ENCODE results near the gene FAM110A.
"Not testable (repeated sequence)": the region's sequence is repeated elsewhere in the genome, so short reads cannot be mapped to it uniquely, and the experiment has no call there.

The FAM110A gene

GRCh38 chr20:845226-845868, 11.8 kb downstream of the FAM110A start:
- ChIA-PET CTCF (no interaction called here), POLR2A (no interaction called here)
- DNase-seq (ENCODE audit: extremely low spot score), result no peak
- TF ChIP-seq L3MBTL2 (conservative IDR thresholded peaks at IDR 0.05) (no peak), SP1 (IDR thresholded peaks at IDR 0.05) (no peak)

DNA sequence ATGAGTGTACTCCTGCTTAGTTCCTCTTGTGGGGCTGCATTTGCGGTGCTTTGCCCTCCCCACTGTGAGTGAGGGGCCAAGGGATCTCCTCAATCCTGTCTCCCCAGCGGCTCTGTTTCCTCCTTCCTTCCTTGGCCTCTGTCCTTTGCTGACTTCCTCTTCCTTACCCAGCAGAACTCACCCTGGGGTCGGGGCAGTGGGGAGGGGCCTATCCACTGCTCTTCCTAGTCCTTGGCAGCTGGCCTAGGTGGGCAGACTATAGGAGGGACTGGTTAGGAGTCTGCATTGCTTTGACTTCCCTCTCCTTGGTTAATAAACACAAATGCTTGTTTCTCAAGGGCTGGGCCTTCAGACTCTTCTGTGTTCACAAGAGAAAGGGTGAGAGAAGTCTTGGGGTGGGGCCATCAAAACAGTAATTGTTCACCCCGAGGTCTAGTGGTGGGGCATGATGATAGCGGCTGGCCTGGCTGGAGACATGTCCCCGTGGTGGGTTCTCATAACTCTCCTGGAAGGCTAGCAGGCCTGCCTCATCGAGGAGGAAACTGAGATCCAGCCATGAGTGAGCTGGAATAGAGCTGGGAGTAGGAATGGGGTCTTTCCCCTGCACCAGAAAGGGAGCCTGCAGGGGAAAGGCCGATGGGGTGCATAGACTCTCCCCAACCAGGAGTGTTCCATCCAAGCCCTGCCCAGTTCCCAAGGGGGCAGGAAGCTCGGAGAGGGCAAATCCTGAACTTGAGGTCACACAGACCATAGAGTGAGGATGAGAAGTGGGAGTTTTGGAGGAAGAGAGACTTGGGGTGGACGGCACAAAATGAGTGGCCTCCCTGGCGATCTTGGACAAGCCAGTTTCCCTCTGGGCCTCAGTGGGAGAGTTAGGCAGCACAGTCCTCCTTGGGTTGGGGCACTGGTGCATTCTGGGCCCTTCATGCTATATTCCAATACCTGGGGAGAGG, 12.7 kb downstream of the FAM110A start:
- DNase-seq (ENCODE audit: extremely low spot score), result no peak
- POLR2A ChIA-PET, result interaction anchor here (1.8 kb wide), 1 partner anchor 13 kb away, joined by 6 read pairs; the partner anchor contains the start of gene FAM110A
- CTCF ChIA-PET, result no interaction called here
- TF ChIP-seq FOXK2 (IDR thresholded peaks at IDR 0.05) (no peak), TARDBP (IDR thresholded peaks at IDR 0.05) (no peak), ZNF384 (IDR thresholded peaks at IDR 0.05) (no peak), FOXM1 (IDR thresholded peaks at IDR 0.05; ENCODE audit: borderline replicate concordance) (no peak), FOXA1 (IDR thresholded peaks at IDR 0.05) (no peak), SUZ12 (IDR thresholded peaks at IDR 0.05) (no peak)

- ChIA-PET CTCF (no interaction called here), POLR2A (interaction anchor here (1.8 kb wide), 1 partner anchor 14 kb away, joined by 6 read pairs; the partner anchor contains the start of gene FAM110A)
- DNase-seq (ENCODE audit: extremely low spot score), result no peak
- TF ChIP-seq FOXM1 (IDR thresholded peaks at IDR 0.05; ENCODE audit: borderline replicate concordance) (no peak), L3MBTL2 (conservative IDR thresholded peaks at IDR 0.05) (no peak), FOXK2 (IDR thresholded peaks at IDR 0.05) (no peak), LEF1 (IDR thresholded peaks at IDR 0.05; ENCODE audit: borderline replicate concordance) (no peak), ELF4 (IDR thresholded peaks at IDR 0.05) (no peak), SUZ12 (IDR thresholded peaks at IDR 0.05) (no peak), SP1 (IDR thresholded peaks at IDR 0.05) (no peak), TARDBP (IDR thresholded peaks at IDR 0.05) (no peak), CTBP1 (IDR thresholded peaks at IDR 0.05; ENCODE audit: borderline replicate concordance) (no peak), ZNF384 (IDR thresholded peaks at IDR 0.05) (no peak), BHLHE40 (IDR thresholded peaks at IDR 0.05; ENCODE audit: borderline replicate concordance) (no peak)
Measured at GRCh38 chr20:846894-847278, 13.4 kb downstream of the FAM110A start.

DNA sequence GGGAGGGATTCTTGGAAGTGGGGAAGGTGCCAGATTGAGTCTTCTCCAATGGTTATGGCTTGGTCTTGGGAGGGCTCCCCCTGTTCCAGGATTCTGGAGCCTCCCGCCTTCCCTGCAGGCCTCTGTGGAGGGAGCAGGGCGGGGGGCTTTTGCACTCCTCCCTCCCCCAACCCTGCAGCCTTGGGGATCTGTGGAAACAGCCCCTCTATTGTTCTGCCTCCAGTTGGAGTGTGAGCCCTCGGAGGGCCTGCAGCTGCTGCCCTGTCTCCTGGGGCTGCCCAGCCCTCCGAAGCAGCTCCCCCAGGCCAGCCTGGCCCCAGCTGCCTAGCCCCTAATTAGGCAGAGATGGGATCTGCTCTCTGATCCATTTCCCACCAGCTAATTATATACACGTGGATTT, 14.7 kb downstream of the FAM110A start:
- POLR2A ChIA-PET, result interaction anchor here (1.8 kb wide), 1 partner anchor 15 kb away, joined by 6 read pairs; the partner anchor contains the start of gene FAM110A
- TF ChIP-seq SP1 (IDR thresholded peaks at IDR 0.05), result no peak
- no peak for TF ChIP-seq NFRKB (IDR thresholded peaks at IDR 0.05)
- no peak for TF ChIP-seq L3MBTL2 (conservative IDR thresholded peaks at IDR 0.05)
- TF ChIP-seq, protein P1, sequence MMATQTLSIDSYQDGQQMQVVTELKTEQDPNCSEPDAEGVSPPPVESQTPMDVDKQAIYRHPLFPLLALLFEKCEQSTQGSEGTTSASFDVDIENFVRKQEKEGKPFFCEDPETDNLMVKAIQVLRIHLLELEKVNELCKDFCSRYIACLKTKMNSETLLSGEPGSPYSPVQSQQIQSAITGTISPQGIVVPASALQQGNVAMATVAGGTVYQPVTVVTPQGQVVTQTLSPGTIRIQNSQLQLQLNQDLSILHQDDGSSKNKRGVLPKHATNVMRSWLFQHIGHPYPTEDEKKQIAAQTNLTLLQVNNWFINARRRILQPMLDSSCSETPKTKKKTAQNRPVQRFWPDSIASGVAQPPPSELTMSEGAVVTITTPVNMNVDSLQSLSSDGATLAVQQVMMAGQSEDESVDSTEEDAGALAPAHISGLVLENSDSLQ (IDR thresholded peaks at IDR 0.05), result no peak
- TF ChIP-seq SUZ12 (IDR thresholded peaks at IDR 0.05), result no peak
- no peak for TF ChIP-seq FOXA1 (IDR thresholded peaks at IDR 0.05)
- no peak for TF ChIP-seq FOXM1 (IDR thresholded peaks at IDR 0.05; ENCODE audit: borderline replicate concordance)
- TF ChIP-seq ELF4 (IDR thresholded peaks at IDR 0.05), result no peak
- TF ChIP-seq BHLHE40 (IDR thresholded peaks at IDR 0.05; ENCODE audit: borderline replicate concordance), result no peak
- no peak for TF ChIP-seq CTBP1 (IDR thresholded peaks at IDR 0.05; ENCODE audit: borderline replicate concordance)
- no peak for TF ChIP-seq FOXK2 (IDR thresholded peaks at IDR 0.05)
- TF ChIP-seq ZNF384 (IDR thresholded peaks at IDR 0.05), result no peak
- no peak for TF ChIP-seq HDGF (IDR thresholded peaks at IDR 0.05; ENCODE audit: borderline replicate concordance)
- no peak for TF ChIP-seq TARDBP (IDR thresholded peaks at IDR 0.05)
- TF ChIP-seq LEF1 (IDR thresholded peaks at IDR 0.05; ENCODE audit: borderline replicate concordance), result no peak
- no peak for TF ChIP-seq ARNT (IDR thresholded peaks at IDR 0.05)
- CTCF ChIA-PET, result no interaction called here
- DNase-seq (ENCODE audit: extremely low spot score), result no peak

- DNase-seq (ENCODE audit: extremely low spot score); POLR2A ChIA-PET; CTCF ChIA-PET: not testable (repeated sequence)
Measured at GRCh38 chr20:848731-849130, 15.2 kb downstream of the FAM110A start.

GRCh38 chr20:853406-853996, 20.0 kb downstream of the FAM110A start:
- CTCF ChIA-PET, result no interaction called here
- POLR2A ChIA-PET, result interaction anchor here (1.1 kb wide), 1 partner anchor 9 kb away, joined by 3 read pairs; no protein-coding TSS in a partner anchor
- DNase-seq (ENCODE audit: extremely low spot score), result no peak

More at GRCh38 chr20:853406-853996, 20.0 kb downstream of the FAM110A start:
- no peak for TF ChIP-seq NFRKB (IDR thresholded peaks at IDR 0.05)
- no peak for TF ChIP-seq ZNF384 (IDR thresholded peaks at IDR 0.05)
- TF ChIP-seq FOXK2 (IDR thresholded peaks at IDR 0.05), result no peak
- TF ChIP-seq CTBP1 (IDR thresholded peaks at IDR 0.05; ENCODE audit: borderline replicate concordance), result no peak
- no peak for TF ChIP-seq HDGF (IDR thresholded peaks at IDR 0.05; ENCODE audit: borderline replicate concordance)
- no peak for TF ChIP-seq LEF1 (IDR thresholded peaks at IDR 0.05; ENCODE audit: borderline replicate concordance)
- TF ChIP-seq ELF4 (IDR thresholded peaks at IDR 0.05), result no peak
- no peak for TF ChIP-seq SP1 (IDR thresholded peaks at IDR 0.05)
- no peak for TF ChIP-seq TARDBP (IDR thresholded peaks at IDR 0.05)
- TF ChIP-seq FOXM1 (IDR thresholded peaks at IDR 0.05; ENCODE audit: borderline replicate concordance), result no peak
- no peak for TF ChIP-seq BHLHE40 (IDR thresholded peaks at IDR 0.05; ENCODE audit: borderline replicate concordance)
- TF ChIP-seq, protein P1 (IDR thresholded peaks at IDR 0.05), result no peak
- TF ChIP-seq ARNT (IDR thresholded peaks at IDR 0.05), result no peak
- no peak for TF ChIP-seq L3MBTL2 (conservative IDR thresholded peaks at IDR 0.05)

Measured in HEK293T (cell line).